C4-2B (cell line): ENCODE data around the gene NPEPL1.

ENCODE experiments used
- H3K27ac ChIP-seq: fragments of 450-650 bp; 2 replicates; pipeline ENCODE4 v1.5.1; 2017
- CTCF ChIP-seq: fragments of 450-650 bp; conservative IDR thresholded peaks from 2 replicates; pipeline ENCODE4 v1.5.1; 2017; ENCODE audit warnings: mild to moderate bottlenecking
- ZFX ChIP-seq: fragments of 450-650 bp; IDR thresholded peaks from 2 replicates; pipeline ENCODE4 v1.6.1; 2017

Gene NPEPL1

GRCh38 chr20:58654337-58654736 lies 38.3 kb upstream of the NPEPL1 start:
- TF ChIP-seq CTCF (no peak), ZFX (no peak)
- no peak overlapping the region for H3K27ac ChIP-seq

DNA sequence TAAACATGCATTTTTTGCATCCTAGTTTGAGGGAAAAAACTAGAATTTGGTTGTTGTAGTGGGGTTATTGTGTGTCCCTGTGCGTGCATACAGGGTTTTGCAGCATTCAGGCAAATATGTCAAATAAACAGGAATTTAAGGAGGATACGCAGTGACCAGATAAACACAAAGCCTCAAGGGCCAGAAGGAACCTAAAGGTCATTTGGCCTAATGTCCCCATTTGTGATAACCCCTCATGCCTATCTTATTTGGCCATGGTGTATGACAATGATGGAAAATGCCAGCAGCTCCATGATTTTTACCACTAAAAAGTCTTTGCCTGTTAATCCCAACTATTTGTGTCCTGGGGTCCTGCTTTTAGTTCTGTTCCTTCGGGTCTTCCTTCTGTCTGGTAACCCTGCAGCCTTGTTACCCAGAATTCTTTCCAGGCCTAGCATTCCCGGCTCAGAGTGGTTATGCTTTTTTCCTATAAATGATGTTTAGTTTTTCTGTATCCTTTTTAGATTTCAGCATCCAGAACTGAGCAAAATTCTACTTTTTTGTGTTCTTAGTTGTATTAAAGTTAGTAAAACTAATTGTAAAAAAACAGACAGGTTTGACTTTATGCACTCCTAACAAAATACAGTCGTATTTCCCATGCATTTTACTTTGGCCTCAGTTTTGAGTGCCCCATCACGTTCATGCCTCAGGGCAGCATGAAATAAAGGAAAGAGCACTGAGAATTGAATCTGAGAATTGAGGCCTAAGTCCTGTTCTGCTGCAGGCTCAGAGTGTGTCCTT lies 37.1 kb upstream of the NPEPL1 start:
- no peak overlapping the region for H3K27ac ChIP-seq
- TF ChIP-seq ZFX = no peak
- TF ChIP-seq CTCF = no peak

DNA sequence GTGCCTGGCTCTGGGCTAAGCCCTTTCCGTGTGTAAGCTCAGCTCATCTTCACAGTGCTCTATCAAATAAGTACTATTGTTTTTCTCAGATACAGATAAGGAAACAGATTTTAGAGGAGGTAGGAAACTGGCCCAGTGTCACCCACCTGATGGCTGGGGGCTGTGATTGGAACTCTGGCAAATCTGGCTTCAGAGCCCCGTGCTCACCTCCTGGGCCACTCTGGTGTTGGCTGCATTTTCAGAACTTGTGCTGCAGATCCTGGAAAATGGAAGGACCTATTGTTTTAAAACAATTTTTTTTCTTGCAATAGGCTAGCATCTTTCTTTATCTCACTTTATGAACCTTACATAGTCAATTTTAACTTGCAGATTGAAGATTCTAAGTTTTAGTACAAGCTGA lies 35.8 kb upstream of the NPEPL1 start:
- no peak overlapping the region for H3K27ac ChIP-seq
- no peak for TF ChIP-seq ZFX
- TF ChIP-seq CTCF = no peak

- no peak overlapping the region for H3K27ac ChIP-seq
- TF ChIP-seq ZFX (no peak), CTCF (no peak)
Observed at GRCh38 chr20:58657262-58657661, 35.3 kb upstream of the NPEPL1 start.

DNA sequence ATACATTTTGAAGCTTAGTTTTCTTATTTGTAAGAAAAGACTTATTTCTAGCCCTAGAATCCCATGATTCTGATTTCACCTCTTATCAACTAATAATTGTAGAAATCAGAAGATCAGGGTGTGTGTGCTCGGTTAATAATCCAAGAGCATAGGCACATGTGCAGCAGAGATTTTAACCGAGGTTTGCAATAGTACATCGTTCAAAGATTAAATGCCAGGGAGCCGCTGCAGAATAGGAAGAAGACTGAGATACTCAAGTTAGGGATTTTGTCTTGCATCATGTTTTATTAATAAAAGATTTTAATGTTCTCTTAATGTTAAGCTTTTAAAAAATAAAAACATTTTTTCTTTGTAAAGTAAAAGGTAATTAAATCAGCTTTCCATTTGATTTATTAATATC lies 34.6 kb upstream of the NPEPL1 start:
- H3K27ac ChIP-seq = no peak overlapping the region
- no peak for TF ChIP-seq ZFX
- TF ChIP-seq CTCF = no peak

GRCh38 chr20:58658760-58659159 lies 33.8 kb upstream of the NPEPL1 start:
- no peak for TF ChIP-seq CTCF
- no peak for TF ChIP-seq ZFX
- no peak overlapping the region for H3K27ac ChIP-seq

- no peak overlapping the region for H3K27ac ChIP-seq
- TF ChIP-seq ZFX (no peak), CTCF (no peak)
Observed at GRCh38 chr20:58659841-58660240, 32.8 kb upstream of the NPEPL1 start.
